ENCODE results near the gene EFNA5. TPM values are rescaled to one million over a fixed set of nuclear protein-coding genes. Genes with fewer than 3 reads are reported as not detected.

The EFNA5 gene
- polyA plus RNA-seq, 1 donor (not counting 4 experiments of a cell fraction or from before 2014, with no cell fraction given), result 4.8 TPM

DNA sequence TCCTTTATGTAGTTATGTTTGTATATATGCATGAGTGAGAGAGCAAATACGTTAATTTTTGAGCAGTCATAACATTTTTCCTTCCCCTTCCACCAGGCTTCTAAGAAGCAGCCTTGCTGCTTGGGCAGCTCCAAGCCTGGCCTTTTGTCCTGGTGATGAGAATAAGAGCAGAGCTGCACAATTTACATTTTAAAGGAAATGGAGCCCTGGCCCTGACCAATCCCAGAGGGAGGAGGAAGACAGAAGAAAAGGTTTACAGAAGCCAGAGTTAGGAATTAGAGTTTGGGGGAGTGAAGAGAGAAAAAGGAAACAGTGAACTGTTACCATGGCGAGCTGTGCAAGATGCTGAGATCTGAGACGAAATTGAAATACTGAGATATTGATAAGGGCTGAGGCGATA is 25.3 kb upstream of the EFNA5 start:
- H3K9me1 ChIP-seq (ENCODE audit: control insufficient read depth, extremely low read depth, insufficient read depth, low read length), result no peaks in the 10 kb centered on the region
- no peaks in the 10 kb centered on the region for H3K36me3 ChIP-seq (ENCODE audit: control insufficient read depth in 2 of 2, extremely low read depth in 1 of 2, insufficient read depth in 2 of 2, low read length in 2 of 2)
- TF ChIP-seq EZH2 (IDR thresholded peaks at IDR 0.05; ENCODE audit: low read length), result no peak
- TF ChIP-seq CTCF (optimal IDR thresholded peaks at IDR 0.05 in 1 of 3, IDR thresholded peaks at IDR 0.05 in 1 of 3, conservative IDR thresholded peaks at IDR 0.05 in 1 of 3; ENCODE audit: extremely low read depth in 1 of 3, insufficient read depth in 2 of 3, low read length in 3 of 3), result no peak
- dilution Hi-C loops (cut with MboI; ENCODE audit: extremely low pct_ligation_motif_present, low sequenced_read_pairs), result no loop called here
- no peak overlapping the region for H3K4me2 ChIP-seq (ENCODE audit: control insufficient read depth, extremely low read depth, insufficient read depth, low read depth, low read length)
- no peaks in the 10 kb centered on the region for H4K20me1 ChIP-seq (ENCODE audit: control insufficient read depth, extremely low read depth, insufficient read depth, low read length)
- no peak overlapping the region for H3K4me3 ChIP-seq (ENCODE audit: control insufficient read depth in 2 of 3, extremely low read depth in 1 of 3, insufficient read depth in 2 of 3, low read depth in 1 of 3, low read length in 3 of 3)
- H3K9ac ChIP-seq (ENCODE audit: control insufficient read depth, extremely low read depth, insufficient read depth, low read length), result no peak overlapping the region
- H3K9me3 ChIP-seq (ENCODE audit: control insufficient read depth, low read depth, low read length), result no peaks in the 10 kb centered on the region
- no peak overlapping the region for H3K27ac ChIP-seq (ENCODE audit: control insufficient read depth, insufficient read depth, low read length)
- H2AFZ ChIP-seq (ENCODE audit: control insufficient read depth, low read length), result no peak overlapping the region
- FAIRE-seq (no peak), DNase-seq (ENCODE audit: low read depth, low spot score) (no peak)
- no peaks in the 10 kb centered on the region for H3K4me1 ChIP-seq (ENCODE audit: control insufficient read depth, extremely low read depth, insufficient read depth, low read length)
- H3K79me2 ChIP-seq (ENCODE audit: control insufficient read depth, insufficient read depth, low read length), result no peaks in the 10 kb centered on the region
- H3K27me3 ChIP-seq (ENCODE audit: control insufficient read depth, extremely low read depth, insufficient read depth, low read length), result no peaks in the 10 kb centered on the region

DNA sequence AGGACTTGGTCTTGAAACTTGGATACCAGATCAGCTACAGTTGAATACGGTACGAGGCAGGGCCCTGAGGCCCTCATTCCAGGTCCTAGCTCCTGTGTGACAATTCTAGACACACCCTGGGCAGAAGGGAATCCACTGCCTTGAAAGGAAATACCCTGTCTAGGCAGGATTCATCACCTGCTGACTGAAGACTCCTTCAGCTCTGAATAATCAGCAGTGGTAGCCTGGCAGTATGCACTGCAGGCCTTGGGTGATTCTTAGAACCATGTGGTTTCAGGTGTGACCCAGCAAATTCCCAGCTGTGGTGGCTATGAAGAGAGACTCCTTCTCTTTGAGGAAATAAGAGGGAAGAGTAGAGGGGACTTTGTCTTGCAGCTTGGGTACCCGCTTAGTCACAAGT is 17.2 kb upstream of the EFNA5 start:
- Histone ChIP-seq H3K4me1 (ENCODE audit: control insufficient read depth, extremely low read depth, insufficient read depth, low read length) (no peaks in the 10 kb centered on the region), H3K4me3 (ENCODE audit: control insufficient read depth in 2 of 3, extremely low read depth in 1 of 3, insufficient read depth in 2 of 3, low read depth in 1 of 3, low read length in 3 of 3) (no peak overlapping the region), H3K36me3 (ENCODE audit: control insufficient read depth in 2 of 2, extremely low read depth in 1 of 2, insufficient read depth in 2 of 2, low read length in 2 of 2) (no peaks in the 10 kb centered on the region), H3K4me2 (ENCODE audit: control insufficient read depth, extremely low read depth, insufficient read depth, low read depth, low read length) (no peak overlapping the region), H3K79me2 (ENCODE audit: control insufficient read depth, insufficient read depth, low read length) (no peaks in the 10 kb centered on the region), H3K9me1 (ENCODE audit: control insufficient read depth, extremely low read depth, insufficient read depth, low read length) (no peaks in the 10 kb centered on the region), H3K9me3 (ENCODE audit: control insufficient read depth, low read depth, low read length) (no peaks in the 10 kb centered on the region), H3K27me3 (ENCODE audit: control insufficient read depth, extremely low read depth, insufficient read depth, low read length) (no peaks in the 10 kb centered on the region), H3K27ac (ENCODE audit: control insufficient read depth, insufficient read depth, low read length) (no peak overlapping the region), H4K20me1 (ENCODE audit: control insufficient read depth, extremely low read depth, insufficient read depth, low read length) (no peaks in the 10 kb centered on the region), H3K9ac (ENCODE audit: control insufficient read depth, extremely low read depth, insufficient read depth, low read length) (no peak overlapping the region), H2AFZ (ENCODE audit: control insufficient read depth, low read length) (no peak overlapping the region)
- no peak for FAIRE-seq
- no peak for TF ChIP-seq CTCF (optimal IDR thresholded peaks at IDR 0.05 in 1 of 3, IDR thresholded peaks at IDR 0.05 in 1 of 3, conservative IDR thresholded peaks at IDR 0.05 in 1 of 3; ENCODE audit: extremely low read depth in 1 of 3, insufficient read depth in 2 of 3, low read length in 3 of 3)
- no peak for TF ChIP-seq EZH2 (IDR thresholded peaks at IDR 0.05; ENCODE audit: low read length)
- DNase-seq (ENCODE audit: low read depth, low spot score), result no peak
- dilution Hi-C loops (cut with MboI; ENCODE audit: extremely low pct_ligation_motif_present, low sequenced_read_pairs), result no loop called here

Data from keratinocyte (primary cell).